Esophagus muscularis mucosa (tissue), 4 donors: Measurements from ENCODE around the gene CSH1. TPM values are rescaled to one million over a fixed set of nuclear protein-coding genes. Genes with fewer than 3 reads are reported as not detected.
"Not testable (repeated sequence)": the region's sequence is repeated elsewhere in the genome, so short reads cannot be mapped to it uniquely, and the experiment has no call there.

Experiments
- DNase-seq: peaks from one replicate; pipeline ENCODE4 v3.0.0-alpha.2; 2017; ENCODE audit errors: extremely low spot score
- H3K27ac ChIP-seq, 4 donors: fragments of 200-600 bp; sonication (generic); replicated peaks in 1 of 4; 1 replicate in 3 of 4; 2 replicates in 1 of 4; pipeline ENCODE4 v1.5.1; 2016 to 2019; ENCODE audit warnings: mild to moderate bottlenecking in 1 of 4
- H3K27me3 ChIP-seq, 4 donors: fragments of 200-600 bp; sonication (generic); one replicate each; pipeline versions ENCODE4 v1.5.1 to v1.6.0; 2016 to 2019
- H3K36me3 ChIP-seq, 4 donors: fragments of 200-600 bp; sonication (generic); one replicate each; pipeline ENCODE4 v1.5.1; 2016 to 2019
- H3K4me1 ChIP-seq, 4 donors: fragments of 200-600 bp; sonication (generic); one replicate each; pipeline ENCODE4 v1.5.1; 2016 to 2019
- H3K4me3 ChIP-seq, 4 donors: fragments of 200-600 bp; sonication (generic); 1 replicate in 2 of 4; 2 replicates in 2 of 4; pipeline ENCODE4 v1.5.1; 2016 to 2019; ENCODE audit warnings: mild to moderate bottlenecking in 4 of 4, moderate library complexity in 1 of 4
- H3K9me3 ChIP-seq, 4 donors: fragments of 200-600 bp; sonication (generic); 1 replicate in 3 of 4; 2 replicates in 1 of 4; pipeline ENCODE4 v1.5.1; 2016 to 2019
- CTCF ChIP-seq, 3 experiments: fragments of 200-600 bp in 2 of 3; fragments of 450-650 bp in 1 of 3; sonication (generic) in 2 of 3; IDR thresholded peaks; one replicate each; pipeline ENCODE4 v1.5.1; 2017 to 2019; ENCODE audit warnings: antibody characterized with exemption in 3 of 3, mild to moderate bottlenecking in 2 of 3, moderate library complexity in 1 of 3
- EP300 ChIP-seq: sonication (generic); formaldehyde crosslinking; IDR thresholded peaks from one replicate; pipeline ENCODE4 v1.6.1; 2017; ENCODE audit warnings: antibody characterized with exemption
- POLR2A ChIP-seq: fragments of 450-650 bp; IDR thresholded peaks from one replicate; pipeline ENCODE4 v1.6.1; 2017; ENCODE audit warnings: antibody characterized with exemption, moderate library complexity, mild to moderate bottlenecking, low read depth
- POLR2AphosphoS5 ChIP-seq, 2 donors: sonication (generic); formaldehyde crosslinking; IDR thresholded peaks; one replicate each; pipeline ENCODE4 v1.6.1; 2017; ENCODE audit warnings: antibody characterized with exemption in 2 of 2
- WGBS: methylation state at CpG from one replicate; pipeline ENCODE4 v1.1.5; 2018; 5-methylcytosine and 5-hydroxymethylcytosine counted together
- intact Hi-C: fragments of 100-400 bp; cut with DNase I; formaldehyde crosslinking; loops from one replicate; pipeline ENCODE4 v1.15.1; 2023
- total RNA-seq, 4 donors: library from RNA; depleted of rRNA; stranded (reverse); fragments of >200 nt; gene quantifications; one replicate each; pipeline versions ENCODE4 v1.1.0 to v1.2.1, GENCODE V29; 2016

CSH1 gene
- total RNA-seq, 4 donors from 2014 or later: not detected

DNA sequence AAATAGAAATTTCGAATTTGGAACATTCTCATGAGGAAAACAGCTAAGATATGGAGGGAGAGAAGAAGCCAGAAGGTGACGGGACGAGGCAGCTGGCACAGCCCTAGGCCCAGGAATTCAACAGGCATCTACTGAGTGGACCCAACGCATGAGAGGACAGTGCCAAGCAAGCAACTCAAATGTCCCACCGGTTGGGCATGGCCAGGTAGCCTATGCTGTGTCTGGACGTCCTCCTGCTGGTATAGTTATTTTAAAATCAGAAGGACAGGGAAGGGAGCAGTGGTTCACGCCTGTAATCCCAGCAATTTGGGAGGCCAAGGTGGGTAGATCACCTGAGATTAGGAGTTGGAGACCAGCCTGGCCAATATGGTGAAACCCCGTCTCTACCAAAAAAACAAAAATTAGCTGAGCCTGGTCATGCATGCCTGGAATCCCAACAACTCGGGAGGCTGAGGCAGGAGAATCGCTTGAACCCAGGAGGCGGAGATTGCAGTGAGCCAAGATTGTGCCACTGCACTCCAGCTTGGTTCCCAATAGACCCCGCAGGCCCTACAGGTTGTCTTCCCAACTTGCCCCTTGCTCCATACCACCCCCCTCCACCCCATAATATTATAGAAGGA, 20.3 kb upstream of the CSH1 start:
- TF ChIP-seq EP300 (no peak), POLR2AphosphoS5 (IDR thresholded peaks at IDR 0.05) (no peak)
- no peak for DNase-seq
- Histone ChIP-seq H3K4me1 (peaks cover 0 to 9% (median 3%) of the 10 kb centered on the region in 4 donors), H3K36me3 (no peaks in the 10 kb centered on the region), H3K9me3 (no peaks in the 10 kb centered on the region), H3K27ac (no peak overlapping the region), H3K4me3 (no peak overlapping the region), H3K27me3 (peaks cover 0 to 13% (median 0%) of the 10 kb centered on the region in 4 donors)
- 91% methylated on average over 12 of the region's 12 CpGs for WGBS
- intact Hi-C loops: loop anchor here (10.0 kb wide), 2 partner anchors 218 to 368 kb away; partner anchors contain the start of gene ERN1

DNA sequence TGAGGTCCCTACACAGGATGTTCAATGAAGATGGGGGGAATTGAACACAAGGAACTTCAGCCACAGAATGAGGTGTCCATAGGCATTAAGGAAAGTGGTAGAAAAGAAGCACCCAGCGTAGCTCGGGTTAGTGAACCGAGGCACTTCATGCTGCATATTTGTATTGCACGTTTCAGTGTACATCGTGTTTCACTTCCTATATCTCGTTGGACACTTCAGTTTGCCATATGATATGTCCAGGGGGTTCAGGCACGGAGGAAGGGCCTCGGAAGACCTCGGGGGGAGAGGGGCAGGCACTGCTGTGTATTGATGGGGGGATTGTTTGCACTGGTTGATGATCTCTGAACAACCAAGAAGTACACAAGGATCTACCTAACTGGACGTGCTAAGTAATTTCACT, 19.4 kb upstream of the CSH1 start:
- H3K4me3 ChIP-seq, H3K9me3 ChIP-seq, H3K27ac ChIP-seq, DNase-seq, H3K36me3 ChIP-seq: not testable (repeated sequence)
- WGBS: 81% methylated on average over 10 of the region's 10 CpGs
- Histone ChIP-seq H3K27me3 (peaks cover 0 to 21% (median 0%) of the 10 kb centered on the region in 4 donors), H3K4me1 (peaks cover 0 to 12% (median 3%) of the 10 kb centered on the region in 4 donors)
- intact Hi-C loops: loop anchor here (10.0 kb wide), 2 partner anchors 219 to 369 kb away; partner anchors contain the start of gene ERN1

DNA sequence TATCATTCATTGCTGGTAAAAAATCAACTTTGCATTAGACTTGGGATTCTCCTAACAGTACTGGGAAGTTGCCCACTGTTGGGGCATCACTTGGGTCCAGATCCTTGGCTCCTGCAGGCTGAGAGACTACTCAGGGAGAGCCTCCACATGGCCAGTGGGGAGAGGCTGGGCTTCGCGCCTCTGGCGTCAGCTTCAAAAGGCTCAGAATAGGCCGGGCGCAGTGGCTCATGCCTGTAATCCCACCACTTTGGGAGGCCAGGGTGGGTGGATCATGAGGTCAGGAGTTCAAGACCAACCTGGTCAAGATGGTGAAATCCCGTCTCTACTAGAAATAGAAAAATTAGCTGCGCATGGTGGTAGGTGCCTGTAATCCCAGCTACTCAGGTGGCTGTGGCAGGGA, 18.1 kb upstream of the CSH1 start:
- Histone ChIP-seq H3K27me3 (peaks cover 0 to 26% (median 0%) of the 10 kb centered on the region in 4 donors), H3K4me3 (no peak overlapping the region), H3K27ac (no peak overlapping the region), H3K36me3 (no peaks in the 10 kb centered on the region), H3K9me3 (no peaks in the 10 kb centered on the region), H3K4me1 (peaks cover 0 to 11% (median 3%) of the 10 kb centered on the region in 4 donors)
- DNase-seq: no peak
- WGBS: 92% methylated on average over 2 of the region's 7 CpGs
- TF ChIP-seq POLR2A (no peak), EP300 (no peak), CTCF (IDR thresholded peaks at IDR 0.05) (no peak), POLR2AphosphoS5 (IDR thresholded peaks at IDR 0.05) (no peak)
- intact Hi-C loops: loop anchor here (10.0 kb wide), 2 partner anchors 220 to 370 kb away; partner anchors contain the start of gene ERN1

DNA sequence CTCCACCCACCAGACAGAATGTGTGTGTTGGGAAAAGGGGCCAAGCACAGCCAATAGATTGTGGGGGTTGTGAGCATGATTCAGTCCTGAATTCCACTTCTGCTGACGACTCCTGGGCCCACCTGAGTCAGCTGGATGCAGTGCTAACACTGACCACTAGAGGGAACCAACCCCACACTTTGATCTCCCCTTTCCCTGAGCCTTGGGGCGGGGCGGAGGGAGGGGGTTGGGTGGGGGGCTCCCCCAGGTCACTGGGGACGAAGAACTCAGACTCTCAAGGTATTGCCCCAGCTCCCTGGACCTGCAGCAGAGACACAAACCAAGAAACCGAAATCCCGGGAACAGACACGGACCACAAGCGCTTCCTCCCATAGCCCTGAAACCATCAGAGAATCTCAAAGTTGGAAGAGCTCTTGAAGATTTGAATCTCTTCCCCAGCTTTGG, 15.3 kb upstream of the CSH1 start:
- DNase-seq: no peak
- Histone ChIP-seq H3K9me3 (no peaks in the 10 kb centered on the region), H3K4me1 (peaks cover 0 to 5% (median 0%) of the 10 kb centered on the region in 4 donors), H3K27me3 (peaks cover 0 to 14% (median 0%) of the 10 kb centered on the region in 4 donors), H3K36me3 (no peaks in the 10 kb centered on the region), H3K4me3 (no peak overlapping the region), H3K27ac (no peak overlapping the region)
- intact Hi-C loops: loop anchor here (10.0 kb wide), 2 partner anchors 223 to 373 kb away; partner anchors contain the start of gene ERN1
- 46% methylated on average over 6 of the region's 8 CpGs for WGBS
- no peak for TF ChIP-seq POLR2A
- TF ChIP-seq CTCF (IDR thresholded peaks at IDR 0.05): peak; percentile 59 to 90 (median 82)
- no peak for TF ChIP-seq EP300
- TF ChIP-seq POLR2AphosphoS5 (IDR thresholded peaks at IDR 0.05): no peak

GRCh38 chr17:63911041-63911635, 14.8 kb upstream of the CSH1 start, which contains the start of gene CSHL1:
CSHL1 (minus strand) TSS chr17:63911258; CDS start chr17:63911196, 62 bp downstream.
- H3K4me3 ChIP-seq: no peak within 1 kb of the TSS
- H3K9me3 ChIP-seq: no peaks in the 10 kb centered on the region
- intact Hi-C loops: loop anchor here (10.0 kb wide), 2 partner anchors 224 to 374 kb away; partner anchors contain the start of gene ERN1
- DNase-seq: no peak
- H3K36me3 ChIP-seq: no peaks in the 10 kb centered on the region
- H3K27me3 ChIP-seq: peaks cover 0 to 14% (median 0%) of the 10 kb centered on the region in 4 donors
- TF ChIP-seq EP300 (no peak), POLR2AphosphoS5 (IDR thresholded peaks at IDR 0.05) (no peak), POLR2A (no peak), CTCF (IDR thresholded peaks at IDR 0.05) (no peak)
- H3K4me1 ChIP-seq: peaks cover 0 to 5% (median 0%) of the 10 kb centered on the region in 4 donors
- H3K27ac ChIP-seq: no peak within 1 kb of the TSS
- WGBS: 68% methylated on average over 9 of the region's 15 CpGs
